GM12878 (cell line): ENCODE results near the gene SEC22C. TPM values are rescaled to one million over a fixed set of nuclear protein-coding genes. Genes with fewer than 3 reads are reported as not detected.

Source experiments
- ATAC-seq: fragments of 200-7000 bp; cut with Tn5 transposase; 3 replicates; pipeline ENCODE4 v1.9.1; 2020; ENCODE audit warnings: mild to moderate bottlenecking, moderate library complexity
- BruUV-seq: library from RNA; stranded (reverse); fragments of 400-500 nt; replicated peaks from 2 replicates; lab custom pipeline; 2021; lab: Mats Ljungman, UMichigan
- CTCF ChIA-PET: fragments of 300-600 bp; sonication (Branson Sonifier 250); formaldehyde crosslinking; extraction: SDS; loops from one replicate; lab custom pipeline; 2021; ENCODE audit warnings: inconsistent platforms; lab: Yijun Ruan, JAX
- POLR2A ChIA-PET: fragments of 350-600 bp; formaldehyde crosslinking; extraction: SDS; loops from one replicate; lab custom pipeline; 2021; ENCODE audit warnings: inconsistent platforms; lab: Charles Lee
- RAD21 ChIA-PET: fragments of 300-600 bp; sonication (Branson Sonifier 250); formaldehyde crosslinking; loops from one replicate; lab custom pipeline; 2023; ENCODE audit warnings: antibody characterized with exemption; ENCODE audit not compliant: unreplicated experiment; lab: Charles Lee
- SMC1A ChIA-PET: fragments of 300-600 bp; sonication (Branson Sonifier 250); formaldehyde crosslinking; loops from one replicate; lab custom pipeline; 2023; ENCODE audit not compliant: unreplicated experiment, uncharacterized antibody; lab: Charles Lee
- DNase-seq: peaks from one replicate; pipeline ENCODE4 v3.0.0-alpha.2; 2011; ENCODE audit warnings: low read depth, low spot score
- FAIRE-seq: peaks from 3 replicates; lab custom pipeline; 2011; peaks lifted over from hg19 to GRCh38; lab: Jason Lieb, UNC
- H2AFZ ChIP-seq: 2 replicates; pipeline ENCODE4 v1.6.0; 2011; ENCODE audit warnings: low read depth, low read length, control low read depth; ENCODE audit not compliant: control insufficient read depth
- H3K27ac ChIP-seq: 2 replicates; pipeline ENCODE4 v1.5.1; 2011; ENCODE audit warnings: control low read depth; ENCODE audit not compliant: control insufficient read depth, insufficient read depth
- H3K27me3 ChIP-seq, 2 experiments: replicated peaks in 1 of 2; 2 replicates each; pipeline versions ENCODE4 v1.6.0 to v1.6.1; 2011; ENCODE audit warnings: low read length in 1 of 2; ENCODE audit not compliant: control insufficient read depth in 2 of 2, insufficient read depth in 2 of 2
- H3K36me3 ChIP-seq, 2 experiments: 2 replicates each; pipeline ENCODE4 v1.5.1; 2011; ENCODE audit warnings: low read length in 1 of 2; ENCODE audit not compliant: control insufficient read depth in 2 of 2, insufficient read depth in 2 of 2
- H3K4me1 ChIP-seq: 2 replicates; pipeline ENCODE4 v1.6.1; 2011; ENCODE audit warnings: mild to moderate bottlenecking, low read length, moderate library complexity, mixed read lengths; ENCODE audit not compliant: control insufficient read depth, insufficient read depth
- H3K4me2 ChIP-seq: 2 replicates; pipeline ENCODE4 v1.6.0; 2011; ENCODE audit warnings: control low read depth; ENCODE audit not compliant: control insufficient read depth, insufficient read depth
- H3K4me3 ChIP-seq: fragments of 200-600 bp; sonication (generic); 2 replicates; pipeline ENCODE4 v1.5.1; 2016
- H3K79me2 ChIP-seq: 2 replicates; pipeline ENCODE4 v1.6.0; 2011; ENCODE audit warnings: low read length; ENCODE audit not compliant: control insufficient read depth, insufficient read depth
- H3K9ac ChIP-seq: 2 replicates; pipeline ENCODE4 v1.8.0; 2011; ENCODE audit warnings: low read length, control low read depth, mixed read lengths; ENCODE audit not compliant: control insufficient read depth, insufficient read depth
- H3K9me3 ChIP-seq: replicated peaks from 3 replicates; pipeline ENCODE4 v1.5.1; 2011; ENCODE audit warnings: mild to moderate bottlenecking, low read length; ENCODE audit not compliant: control insufficient read depth, insufficient read depth
- H4K20me1 ChIP-seq: 2 replicates; pipeline ENCODE4 v1.6.0; 2011; ENCODE audit not compliant: control insufficient read depth, insufficient read depth
- BHLHE40 ChIP-seq, 2 experiments: fragments of 450-650 bp in 1 of 2; IDR thresholded peaks; 2 replicates each; pipeline ENCODE4 v1.6.1; 2011 to 2017; ENCODE audit warnings: low read depth in 2 of 2, borderline replicate concordance in 1 of 2, improper control_type of control experiment in 1 of 2, low read length in 1 of 2, mild to moderate bottlenecking in 1 of 2
- ETV6 ChIP-seq, 2 experiments: fragments of 450-650 bp in 1 of 2; IDR thresholded peaks in 1 of 2; conservative IDR thresholded peaks in 1 of 2; 2 replicates each; pipeline ENCODE4 v1.6.1; 2014; ENCODE audit warnings: antibody characterized with exemption in 1 of 2, borderline replicate concordance in 1 of 2, low read depth in 1 of 2, mild to moderate bottlenecking in 1 of 2, moderate library complexity in 1 of 2
- HDGF ChIP-seq: fragments of 450-650 bp; IDR thresholded peaks from 2 replicates; pipeline ENCODE4 v1.6.1; 2016; ENCODE audit warnings: antibody characterized with exemption
- KDM1A ChIP-seq: fragments of 200-600 bp; sonication (generic); IDR thresholded peaks from 2 replicates; pipeline ENCODE4 v1.6.1; 2016; ENCODE audit warnings: borderline replicate concordance
- MTA2 ChIP-seq: fragments of 450-650 bp; IDR thresholded peaks from 2 replicates; pipeline ENCODE4 v1.6.1; 2016; ENCODE audit warnings: low read depth, mild to moderate bottlenecking, moderate library complexity
- NFIC ChIP-seq: IDR thresholded peaks from 2 replicates; pipeline ENCODE4 v1.6.1; 2012; ENCODE audit warnings: low read depth, mild to moderate bottlenecking, inconsistent platforms, low read length, moderate library complexity
- POLR2AphosphoS5 ChIP-seq: IDR thresholded peaks from 2 replicates; pipeline ENCODE4 v1.6.1; 2011; ENCODE audit warnings: mild to moderate bottlenecking, low read length, inconsistent platforms
- SMC3 ChIP-seq: IDR thresholded peaks from 2 replicates; pipeline ENCODE4 v1.6.1; 2011; ENCODE audit warnings: low read length, improper control_type of control experiment, borderline replicate concordance
- SREBF1 ChIP-seq: IDR thresholded peaks from 2 replicates; pipeline ENCODE4 v1.6.1; 2012; ENCODE audit warnings: mild to moderate bottlenecking, low read length
- SUPT20H ChIP-seq: IDR thresholded peaks from 2 replicates; pipeline ENCODE4 v1.6.1; 2011; ENCODE audit warnings: low read depth, mild to moderate bottlenecking, low read length, moderate library complexity, borderline replicate concordance; ENCODE audit not compliant: control insufficient read depth
- SUZ12 ChIP-seq: fragments of 200-600 bp; sonication (generic); IDR thresholded peaks from one replicate; pipeline ENCODE4 v1.6.1; 2018; ENCODE audit warnings: antibody characterized with exemption, mild to moderate bottlenecking; ENCODE audit not compliant: unreplicated experiment
- WGBS: methylation state at CpG from one replicate; pipeline ENCODE4 v1.1.6; 2016; ENCODE audit warnings: low lambda C conversion rate; ENCODE audit not compliant: insufficient replicate concordance, insufficient coverage; ENCODE audit errors: missing lambda C conversion rate; 5-methylcytosine and 5-hydroxymethylcytosine counted together
- in situ Hi-C: fragments of 300-500 bp; cut with MboI; formaldehyde crosslinking; loops from 9 replicates; pipeline ENCODE4 v1.14.3; 2018; ENCODE audit warnings: mixed read lengths
- intact Hi-C: fragments of 100-400 bp; cut with micrococcal nuclease; formaldehyde crosslinking; loops from one replicate; pipeline ENCODE4 v1.14.2; 2022; ENCODE audit not compliant: unreplicated experiment
- polyA plus RNA-seq, 11 experiments: library from polyadenylated mRNA; depleted of rRNA in 4 of 11; unstranded in 6 of 11; stranded (reverse) in 5 of 11; fragments of >200 nt; fragmentation: Nextera tagmentation in 4 of 11; fragmentation: Illumina TruSeq in 1 of 11; extraction: Ambion mirVana in 4 of 11; extraction: Trizol in 1 of 11; gene quantifications; 1 replicate in 1 of 11; 2 replicates in 10 of 11; pipeline versions ENCODE4 v1.2.1 to v1.2.3, GENCODE V29; 2011 to 2016; ENCODE audit warnings: inconsistent platforms in 2 of 11, missing spikeins in 2 of 11, low read depth in 1 of 11
- total RNA-seq, 4 experiments: library from RNA; depleted of rRNA in 3 of 4; stranded (reverse); fragments of >200 nt in 3 of 4; fragmentation: Illumina TruSeq in 1 of 4; extraction: Trizol in 1 of 4; gene quantifications; 2 replicates each; pipeline versions ENCODE4 v1.2.1 to v1.2.3, GENCODE V29; 2013 to 2021
- TF ChIP-seq, protein P1 (sequence below): IDR thresholded peaks from 2 replicates; pipeline ENCODE4 v1.6.1; 2012; ENCODE audit warnings: low read depth, low read length, improper control_type of control experiment
- TF ChIP-seq, protein P2 (sequence below): fragments of 450-650 bp; formaldehyde crosslinking; IDR thresholded peaks from 2 replicates; pipeline ENCODE4 v1.4.0; 2022; ENCODE audit warnings: mild to moderate bottlenecking, moderate library complexity

SEC22C gene
- total and polyA plus RNA-seq, 10 of the 15 experiments (the other 5 are each of a cell fraction or from before 2014, with no cell fraction given) = 15.6 to 47.0 (median 39.1) TPM

DNA sequence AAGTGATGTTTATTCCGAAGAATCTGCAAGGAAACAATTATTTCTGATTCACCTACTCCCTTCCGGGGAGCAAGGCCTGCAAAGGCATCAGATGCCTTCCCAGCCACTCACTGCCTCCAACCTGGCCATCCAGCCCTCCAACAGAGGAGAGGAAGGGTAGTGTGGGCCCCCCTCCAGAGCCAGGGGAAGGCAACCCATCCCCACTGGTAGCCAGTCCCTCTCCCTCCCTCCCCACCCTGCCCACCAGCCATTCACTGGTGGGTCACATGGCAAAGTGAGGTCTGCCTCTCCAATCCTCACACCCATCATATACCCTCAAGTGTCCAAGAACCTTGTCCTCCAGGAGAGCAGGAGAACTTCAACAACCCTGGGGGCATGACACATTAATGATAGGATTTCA lies 81.7 kb downstream of the SEC22C start:
- BruUV-seq = no TSS peak

More for the DNA sequence above, 81.7 kb downstream of the SEC22C start:
- ChIA-PET CTCF (interaction anchor here (2.0 kb wide), 1 partner anchor 9 kb away, joined by 4 read pairs; no protein-coding TSS in a partner anchor), POLR2A (no interaction called here), SMC1A (no interaction called here), RAD21 (no interaction called here)
- Histone ChIP-seq H3K9me3 (no peaks in the 10 kb centered on the region), H3K27me3 (peaks cover 6 to 13% of the 10 kb centered on the region in 2 experiments), H3K9ac (no peak overlapping the region), H3K79me2 (no peaks in the 10 kb centered on the region), H4K20me1 (no peaks in the 10 kb centered on the region), H3K4me1 (peaks cover 6% of the 10 kb centered on the region; the same call in 1 of the 2 replicates), H3K36me3 (no peaks in the 10 kb centered on the region), H3K4me3 (no peak overlapping the region), H2AFZ (no peak overlapping the region), H3K4me2 (no peak overlapping the region), H3K27ac (no peak overlapping the region)
- TF ChIP-seq POLR2AphosphoS5 (no peak), BHLHE40 (IDR thresholded peaks at IDR 0.05; ENCODE audit: borderline replicate concordance in 1 of 2, low read depth in 2 of 2, low read length in 1 of 2) (no peak), ETV6 (conservative IDR thresholded peaks at IDR 0.05 in 1 of 2, IDR thresholded peaks at IDR 0.05 in 1 of 2; ENCODE audit: borderline replicate concordance in 1 of 2, low read depth in 1 of 2) (no peak), HDGF (no peak), KDM1A (no peak), SMC3 (no peak), SUPT20H (no peak), SUZ12 (no peak), MTA2 (no peak), NFIC (no peak), SREBF1 (no peak)
- TF ChIP-seq, protein P1, sequence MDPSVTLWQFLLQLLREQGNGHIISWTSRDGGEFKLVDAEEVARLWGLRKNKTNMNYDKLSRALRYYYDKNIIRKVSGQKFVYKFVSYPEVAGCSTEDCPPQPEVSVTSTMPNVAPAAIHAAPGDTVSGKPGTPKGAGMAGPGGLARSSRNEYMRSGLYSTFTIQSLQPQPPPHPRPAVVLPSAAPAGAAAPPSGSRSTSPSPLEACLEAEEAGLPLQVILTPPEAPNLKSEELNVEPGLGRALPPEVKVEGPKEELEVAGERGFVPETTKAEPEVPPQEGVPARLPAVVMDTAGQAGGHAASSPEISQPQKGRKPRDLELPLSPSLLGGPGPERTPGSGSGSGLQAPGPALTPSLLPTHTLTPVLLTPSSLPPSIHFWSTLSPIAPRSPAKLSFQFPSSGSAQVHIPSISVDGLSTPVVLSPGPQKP = no peak
- TF ChIP-seq, protein P2, sequence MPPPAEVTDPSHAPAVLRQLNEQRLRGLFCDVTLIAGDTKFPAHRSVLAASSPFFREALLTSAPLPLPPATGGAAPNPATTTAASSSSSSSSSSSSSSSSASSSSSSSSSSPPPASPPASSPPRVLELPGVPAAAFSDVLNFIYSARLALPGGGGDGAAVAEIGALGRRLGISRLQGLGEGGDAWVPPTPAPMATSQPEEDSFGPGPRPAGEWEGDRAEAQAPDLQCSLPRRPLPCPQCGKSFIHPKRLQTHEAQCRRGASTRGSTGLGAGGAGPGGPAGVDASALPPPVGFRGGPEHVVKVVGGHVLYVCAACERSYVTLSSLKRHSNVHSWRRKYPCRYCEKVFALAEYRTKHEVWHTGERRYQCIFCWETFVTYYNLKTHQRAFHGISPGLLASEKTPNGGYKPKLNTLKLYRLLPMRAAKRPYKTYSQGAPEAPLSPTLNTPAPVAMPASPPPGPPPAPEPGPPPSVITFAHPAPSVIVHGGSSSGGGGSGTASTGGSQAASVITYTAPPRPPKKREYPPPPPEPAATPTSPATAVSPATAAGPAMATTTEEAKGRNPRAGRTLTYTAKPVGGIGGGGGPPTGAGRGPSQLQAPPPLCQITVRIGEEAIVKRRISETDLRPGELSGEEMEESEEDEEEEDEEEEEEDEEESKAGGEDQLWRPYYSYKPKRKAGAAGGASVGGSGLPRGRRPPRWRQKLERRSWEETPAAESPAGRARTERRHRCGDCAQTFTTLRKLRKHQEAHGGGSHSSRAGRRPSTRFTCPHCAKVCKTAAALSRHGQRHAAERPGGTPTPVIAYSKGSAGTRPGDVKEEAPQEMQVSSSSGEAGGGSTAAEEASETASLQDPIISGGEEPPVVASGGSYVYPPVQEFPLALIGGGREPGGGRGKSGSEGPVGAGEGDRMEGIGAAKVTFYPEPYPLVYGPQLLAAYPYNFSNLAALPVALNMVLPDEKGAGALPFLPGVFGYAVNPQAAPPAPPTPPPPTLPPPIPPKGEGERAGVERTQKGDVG (CRISPR knock-in tag) = no peak
- in situ Hi-C loops = no loop called here
- no peak for DNase-seq
- 77% methylated on average over 2 of the region's 2 CpGs for WGBS
- no peak for FAIRE-seq
- intact Hi-C loops = no loop called here
- ATAC-seq = no peak
